Left ventricle myocardium inferior (tissue), 1 donor: ENCODE data around the gene ARHGAP31. TPM values are rescaled to one million over a fixed set of nuclear protein-coding genes. Genes with fewer than 3 reads are reported as not detected.

ENCODE experiments used
- DNase-seq: peaks from one replicate; pipeline ENCODE4 v3.0.0-alpha.2; 2020
- H3K27ac ChIP-seq: fragments of 200-600 bp; replicated peaks from 2 replicates; pipeline ENCODE4 v1.8.0; 2021
- H3K27me3 ChIP-seq: fragments of 200-600 bp; 2 replicates; pipeline ENCODE4 v1.8.0; 2021; ENCODE audit warnings: low read depth
- H3K36me3 ChIP-seq: fragments of 200-600 bp; 2 replicates; pipeline ENCODE4 v1.8.0; 2021
- H3K4me1 ChIP-seq: fragments of 200-600 bp; 2 replicates; pipeline ENCODE4 v1.8.0; 2021
- H3K4me3 ChIP-seq: fragments of 200-600 bp; 2 replicates; pipeline ENCODE4 v1.8.0; 2021; ENCODE audit warnings: mild to moderate bottlenecking, moderate library complexity
- H3K9me3 ChIP-seq: fragments of 200-600 bp; replicated peaks from 2 replicates; pipeline ENCODE4 v1.8.0; 2021
- CTCF ChIP-seq: fragments of 200-600 bp; IDR thresholded peaks from 2 replicates; pipeline ENCODE4 v1.8.0; 2021; ENCODE audit warnings: antibody characterized with exemption, mild to moderate bottlenecking, borderline replicate concordance
- intact Hi-C: fragments of 100-400 bp; cut with micrococcal nuclease; formaldehyde crosslinking; loops from one replicate; pipeline ENCODE4 v1.11.0; 2022
- total RNA-seq: library from RNA; stranded (reverse); fragmentation: NEBNext Ultra II Directional; extraction: Animal tissue kit (Norgen Biotek cat#: 25700); gene quantifications from one replicate; pipeline ENCODE4 v1.2.1, GENCODE V29; 2021
- donor health status: DM: no; HTN: yes; CAD: no; lungs with severe emphysema.

Gene ARHGAP31
- total RNA-seq, 1 donor from 2014 or later, result 38.0 TPM

DNA sequence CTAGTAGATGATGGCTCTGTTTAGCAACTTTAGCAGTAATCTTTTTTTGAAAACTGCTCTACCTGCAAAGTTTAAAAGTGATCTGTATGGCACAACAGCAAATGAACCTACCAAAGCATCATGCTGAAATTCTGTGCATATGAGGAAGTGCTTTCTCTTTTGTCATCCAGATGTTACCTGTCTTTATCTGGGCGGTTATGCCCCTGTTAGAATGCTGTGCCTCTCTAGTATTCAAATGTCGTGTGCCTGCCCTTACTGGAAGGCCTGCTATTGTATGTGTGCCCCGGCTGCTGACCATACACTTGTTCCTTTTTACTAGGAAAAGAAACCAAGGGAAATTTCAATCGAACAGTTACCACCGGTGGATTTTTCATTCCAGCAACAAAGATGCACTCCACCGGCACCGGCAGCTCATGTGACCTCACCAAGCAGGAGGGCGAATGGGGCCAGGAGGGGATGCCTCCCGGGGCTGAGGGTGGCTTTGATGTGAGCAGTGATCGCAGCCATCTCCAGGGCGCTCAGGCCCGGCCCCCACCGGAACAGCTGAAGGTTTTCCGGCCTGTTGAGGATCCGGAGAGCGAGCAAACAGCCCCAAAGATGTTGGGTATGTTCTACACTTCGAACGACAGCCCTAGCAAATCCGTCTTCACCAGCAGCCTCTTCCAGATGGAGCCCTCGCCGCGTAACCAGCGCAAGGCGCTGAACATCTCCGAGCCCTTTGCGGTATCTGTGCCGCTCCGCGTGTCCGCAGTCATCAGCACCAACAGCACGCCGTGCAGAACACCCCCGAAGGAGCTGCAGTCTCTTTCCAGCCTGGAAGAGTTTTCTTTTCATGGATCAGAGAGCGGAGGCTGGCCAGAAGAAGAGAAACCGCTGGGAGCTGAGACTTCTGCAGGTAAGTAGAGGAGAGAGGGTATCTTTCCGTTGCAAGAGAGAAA lies 107.6 kb downstream of the ARHGAP31 start:
- peaks cover 78% of the 10 kb centered on the region for H3K36me3 ChIP-seq
- no peak for DNase-seq
- TF ChIP-seq CTCF, result no peak

DNA sequence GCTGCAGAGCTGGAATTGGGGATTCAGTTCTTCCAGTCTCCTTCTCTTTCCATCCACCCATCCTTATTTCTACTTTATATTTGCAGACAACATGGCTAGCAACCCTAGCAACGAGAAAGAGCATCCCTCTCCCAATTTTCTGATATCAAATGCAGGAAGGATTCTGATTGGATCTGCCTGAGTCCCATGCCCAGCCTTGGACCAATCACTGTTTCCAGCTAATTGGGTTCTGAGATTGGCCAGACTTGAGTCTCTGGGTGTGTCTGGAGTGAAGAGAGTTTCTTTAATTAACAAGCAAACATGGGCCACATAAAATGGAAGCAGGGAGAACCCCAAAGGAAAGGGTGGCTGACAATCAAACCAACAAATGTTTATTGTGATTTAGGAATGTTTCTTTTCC lies 108.6 kb downstream of the ARHGAP31 start:
- Histone ChIP-seq H3K4me3 (no peak overlapping the region), H3K4me1 (peaks cover 11% of the 10 kb centered on the region), H3K36me3 (peaks cover 81% of the 10 kb centered on the region), H3K27me3 (no peaks in the 10 kb centered on the region), H3K9me3 (no peaks in the 10 kb centered on the region), H3K27ac (no peak overlapping the region)
- DNase-seq, result no peak
- no peak for TF ChIP-seq CTCF
- intact Hi-C loops, result no loop called here

More for the DNA sequence above, 107.6 kb downstream of the ARHGAP31 start:
- no peak overlapping the region for H3K4me3 ChIP-seq
- H3K27me3 ChIP-seq, result no peaks in the 10 kb centered on the region
- H3K27ac ChIP-seq, result no peak overlapping the region
- H3K9me3 ChIP-seq, result no peaks in the 10 kb centered on the region
- intact Hi-C loops, result no loop called here
- H3K4me1 ChIP-seq, result peaks cover 18% of the 10 kb centered on the region

GRCh38 chr3:119403201-119403600 lies 109.0 kb downstream of the ARHGAP31 start:
- intact Hi-C loops, result no loop called here
- TF ChIP-seq CTCF, result no peak
- H3K27me3 ChIP-seq, result no peaks in the 10 kb centered on the region
- DNase-seq, result no peak
- peaks cover 85% of the 10 kb centered on the region for H3K36me3 ChIP-seq
- no peak overlapping the region for H3K4me3 ChIP-seq
- no peak overlapping the region for H3K27ac ChIP-seq
- no peaks in the 10 kb centered on the region for H3K9me3 ChIP-seq
- peaks cover 11% of the 10 kb centered on the region for H3K4me1 ChIP-seq

GRCh38 chr3:119405315-119405714 lies 111.1 kb downstream of the ARHGAP31 start:
- H3K9me3 ChIP-seq, result no peaks in the 10 kb centered on the region
- no peak for DNase-seq
- no peaks in the 10 kb centered on the region for H3K27me3 ChIP-seq
- peaks cover 85% of the 10 kb centered on the region for H3K36me3 ChIP-seq
- peaks cover 11% of the 10 kb centered on the region for H3K4me1 ChIP-seq
- TF ChIP-seq CTCF, result no peak
- intact Hi-C loops, result no loop called here
- H3K27ac ChIP-seq, result no peak overlapping the region
- no peak overlapping the region for H3K4me3 ChIP-seq

DNA sequence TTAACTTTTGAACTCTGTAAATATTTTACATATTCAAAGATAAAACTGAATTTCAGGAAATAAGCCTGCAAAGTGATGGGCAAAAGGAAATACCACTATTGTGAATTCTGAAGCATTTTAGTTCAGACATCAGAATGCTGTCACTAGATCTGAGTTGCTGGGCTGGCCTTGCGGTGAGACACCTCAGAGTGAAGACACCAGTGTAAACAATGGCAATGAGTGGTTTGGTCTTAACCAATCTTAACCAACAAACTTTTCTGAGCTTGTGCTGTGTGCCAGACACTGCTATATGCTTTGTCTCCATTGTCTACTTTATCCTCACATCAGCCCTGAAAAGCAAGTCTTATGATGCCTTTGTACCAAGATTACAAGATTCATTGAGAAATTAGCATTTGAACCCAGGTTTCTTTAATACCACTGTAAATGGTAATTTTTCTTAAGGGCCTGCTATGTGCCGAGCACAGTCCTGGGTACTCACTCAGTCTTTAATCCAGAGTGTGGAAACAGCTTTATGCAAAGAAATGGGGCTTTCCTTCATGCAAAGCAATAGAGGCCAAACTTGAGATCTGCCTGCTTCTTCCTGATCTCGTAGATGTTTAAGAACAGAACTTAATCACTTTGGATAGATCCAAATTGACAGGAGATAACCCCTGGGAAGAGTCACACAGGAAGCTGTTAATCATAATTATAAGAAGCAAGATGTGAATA lies 114.2 kb downstream of the ARHGAP31 start:
- Histone ChIP-seq H3K9me3 (no peaks in the 10 kb centered on the region), H3K27ac (no peak overlapping the region), H3K4me3 (no peak overlapping the region), H3K36me3 (peaks cover 81% of the 10 kb centered on the region), H3K4me1 (peaks cover 11% of the 10 kb centered on the region), H3K27me3 (no peaks in the 10 kb centered on the region)
- no peak for DNase-seq
- intact Hi-C loops, result no loop called here
- TF ChIP-seq CTCF, result no peak
